HG03575 (cell line): ENCODE measurements around the gene TNPO2.
"Not testable (repeated sequence)": the region's sequence is repeated elsewhere in the genome, so short reads cannot be mapped to it uniquely, and the experiment has no call there.

Source experiments
- ATAC-seq: cut with Tn5 transposase; IDR thresholded peaks from one replicate; pipeline ENCODE4 v1.9.1; 2021; ENCODE audit not compliant: unreplicated experiment, insufficient number of reproducible peaks, low FRiP score; ENCODE audit errors: extremely low read depth

TNPO2 gene

DNA sequence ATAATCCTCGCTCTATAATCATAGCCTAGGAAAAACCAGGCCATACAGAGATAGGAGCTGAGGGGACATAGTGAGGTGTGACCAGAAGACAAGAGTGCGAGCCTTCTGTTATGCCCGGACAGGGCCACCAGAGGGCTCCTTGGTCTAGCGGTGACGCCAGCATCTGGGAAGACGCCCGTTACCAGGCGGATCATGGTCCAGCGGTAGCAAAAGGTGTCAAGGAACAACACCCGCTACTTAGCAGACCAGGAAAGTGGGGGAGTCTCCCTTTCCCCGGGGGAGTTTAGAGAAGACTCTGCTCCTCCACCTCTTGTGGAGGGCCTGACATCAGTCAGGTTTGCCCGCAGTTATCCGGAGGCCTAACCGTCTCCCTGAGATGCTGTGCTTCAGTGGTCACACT, 11.7 kb downstream of the TNPO2 start:
- ATAC-seq: not testable (repeated sequence)

DNA sequence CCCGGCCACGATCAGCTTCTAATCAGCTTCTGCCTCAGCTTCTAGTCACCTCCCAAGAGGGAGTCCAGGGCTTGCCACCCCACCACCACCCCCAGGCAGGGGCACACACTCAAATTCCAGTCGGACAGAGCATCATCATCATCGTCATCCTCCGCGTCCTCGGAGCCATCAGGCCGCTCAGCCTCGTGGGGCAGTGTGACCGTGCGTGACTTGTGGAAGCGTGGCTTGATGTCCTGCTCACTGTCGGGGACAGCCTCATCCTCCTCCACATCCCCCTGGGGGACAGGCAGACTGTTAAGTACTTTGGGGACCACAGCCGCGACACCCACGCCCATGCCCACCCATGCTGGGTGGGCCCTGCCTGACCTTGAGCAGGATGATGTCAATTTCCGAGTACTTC, 12.5 kb downstream of the TNPO2 start:
- no peak for ATAC-seq

DNA sequence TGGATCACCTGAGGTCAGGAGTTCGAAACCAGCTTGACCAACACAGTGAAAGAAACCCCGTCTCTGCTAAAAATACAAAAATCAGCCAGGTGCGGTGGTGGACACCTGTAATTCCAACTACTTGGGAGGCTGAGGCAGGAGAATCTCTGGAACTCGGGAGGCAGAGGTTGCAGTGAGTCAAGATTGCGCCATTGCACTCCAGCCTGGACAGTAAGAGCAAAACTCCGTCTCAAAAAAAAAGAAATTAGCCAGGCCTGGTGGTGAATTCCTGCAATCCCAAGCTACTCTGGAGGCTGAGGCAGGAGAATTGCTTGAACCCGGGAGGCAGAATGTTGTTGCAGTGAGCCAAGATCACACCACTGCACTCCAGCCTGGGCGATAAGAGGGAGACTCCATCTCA, 15.1 kb downstream of the TNPO2 start:
- no peak for ATAC-seq

DNA sequence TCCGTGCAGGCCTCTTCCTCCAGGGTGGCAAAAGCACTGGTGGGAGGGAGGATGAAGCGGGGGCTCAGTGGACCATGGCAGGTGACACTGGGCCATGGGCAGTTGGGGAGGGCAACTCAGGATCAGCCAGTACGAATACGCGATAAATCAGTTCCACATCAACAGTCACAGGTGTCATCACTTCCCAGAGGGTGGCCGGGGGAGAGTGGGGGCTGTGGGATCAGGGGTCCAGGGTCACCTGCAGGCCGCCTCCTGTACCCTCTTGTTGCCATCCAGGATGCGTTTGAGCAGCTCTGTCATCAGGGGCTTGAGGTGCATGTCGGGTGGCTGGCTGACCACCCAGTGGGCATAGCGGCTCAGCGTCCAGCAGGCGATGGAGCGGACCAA, 17.4 kb downstream of the TNPO2 start:
- no peak for ATAC-seq

DNA sequence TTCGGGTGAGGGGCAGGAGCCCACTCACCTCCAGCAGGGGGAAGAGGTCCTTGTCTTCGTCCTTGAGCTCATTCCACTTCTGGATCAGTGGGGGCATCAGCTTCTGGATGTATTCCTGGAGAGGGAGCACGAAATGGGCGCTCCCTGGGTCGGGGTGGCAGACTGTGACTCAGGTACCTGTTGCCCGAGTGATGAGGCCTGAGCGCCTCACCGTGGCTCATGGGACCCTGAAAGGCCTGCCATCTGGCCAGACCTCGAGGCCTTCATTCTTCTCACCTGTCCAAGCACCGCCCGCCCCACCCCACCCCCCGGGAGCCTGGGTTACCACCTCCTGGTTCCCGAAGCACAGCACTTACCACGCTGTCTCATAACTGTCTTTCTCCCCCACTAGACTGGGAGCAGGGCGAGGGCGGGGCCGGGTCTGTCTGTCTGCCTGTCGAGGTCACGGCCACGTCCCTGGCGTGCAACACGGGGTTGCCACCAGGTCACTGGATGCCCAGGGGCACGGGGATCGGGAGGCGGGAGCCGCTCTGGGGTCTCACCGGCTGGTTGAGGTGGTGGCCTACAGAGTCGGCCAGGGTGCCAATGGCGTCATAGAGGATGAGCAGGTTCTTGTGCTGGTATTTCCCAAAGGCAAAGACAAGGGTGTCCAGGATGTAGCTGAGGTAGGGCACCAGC, 17.9 kb downstream of the TNPO2 start:
- no peak for ATAC-seq

DNA sequence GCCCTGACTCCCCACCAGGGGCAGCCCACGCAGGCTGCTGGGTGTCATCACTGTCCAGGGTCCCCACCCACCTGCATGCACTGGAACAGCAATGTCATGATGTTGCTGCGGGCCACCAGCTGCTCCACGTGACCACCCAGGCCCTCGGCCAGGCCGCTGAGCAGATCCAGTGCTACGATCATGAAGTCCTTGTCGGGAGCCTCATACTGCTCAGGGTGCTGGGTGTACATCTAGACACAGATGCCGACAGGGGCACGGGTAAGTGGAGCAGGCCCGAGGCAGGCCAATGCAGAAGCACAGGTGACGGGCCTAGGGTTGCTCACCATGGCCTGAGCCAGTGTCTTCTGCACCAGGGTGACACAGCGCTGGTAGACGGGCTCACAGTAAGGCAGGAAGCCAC, 18.6 kb downstream of the TNPO2 start:
- ATAC-seq: no peak

DNA sequence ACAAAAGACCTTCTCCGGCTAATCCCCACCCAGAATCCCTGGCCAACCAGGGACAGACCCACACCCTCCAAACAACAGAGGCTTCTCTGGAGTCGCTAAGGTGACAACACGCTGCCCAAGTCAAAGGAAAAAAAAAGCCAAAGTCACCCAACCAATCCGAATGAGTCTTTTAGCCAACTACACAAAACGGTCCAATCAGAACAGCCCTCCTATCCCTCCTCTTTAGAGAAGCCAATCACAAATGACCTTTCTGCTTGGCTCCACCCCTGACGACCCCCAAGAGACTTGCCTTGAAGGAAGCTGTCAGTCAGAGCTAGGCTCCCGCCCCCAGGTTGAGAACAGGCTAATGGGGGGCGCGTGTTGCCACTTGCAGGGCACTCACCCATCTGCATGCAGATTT, 20.7 kb downstream of the TNPO2 start:
- ATAC-seq: no peak

DNA sequence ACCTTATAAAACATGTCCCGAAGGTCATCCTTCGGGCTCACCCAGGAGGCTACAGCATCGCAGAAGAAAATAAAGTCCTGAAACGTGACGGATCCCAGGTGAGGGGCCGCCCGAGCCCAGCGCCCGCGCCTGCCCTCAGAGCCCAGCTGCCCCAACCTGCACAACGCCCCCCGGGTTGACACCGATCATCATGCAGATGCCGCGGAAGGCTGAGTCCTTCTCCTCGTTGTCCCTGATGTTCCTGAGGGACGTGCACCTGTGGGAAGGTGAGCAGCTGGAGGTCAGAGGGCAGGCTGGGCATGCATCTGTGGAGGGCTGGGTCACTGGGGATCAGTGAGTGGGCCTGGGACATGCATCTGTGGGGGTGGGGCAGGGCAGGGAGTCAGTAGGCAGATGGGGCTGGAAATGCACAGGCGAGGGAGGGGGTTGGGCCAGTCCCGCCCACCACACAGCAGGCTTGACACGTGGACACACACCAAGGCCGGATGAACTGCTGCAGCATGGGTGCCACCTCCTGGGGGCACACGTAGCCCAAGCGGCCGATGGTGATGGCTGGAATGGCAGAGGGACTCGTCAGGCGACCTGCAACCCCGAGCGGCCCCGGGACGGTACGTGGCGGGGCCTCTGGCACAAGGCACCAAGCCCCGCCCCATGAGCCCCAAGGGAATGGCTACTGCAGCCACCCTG, 22.0 kb downstream of the TNPO2 start:
- ATAC-seq: no peak

DNA sequence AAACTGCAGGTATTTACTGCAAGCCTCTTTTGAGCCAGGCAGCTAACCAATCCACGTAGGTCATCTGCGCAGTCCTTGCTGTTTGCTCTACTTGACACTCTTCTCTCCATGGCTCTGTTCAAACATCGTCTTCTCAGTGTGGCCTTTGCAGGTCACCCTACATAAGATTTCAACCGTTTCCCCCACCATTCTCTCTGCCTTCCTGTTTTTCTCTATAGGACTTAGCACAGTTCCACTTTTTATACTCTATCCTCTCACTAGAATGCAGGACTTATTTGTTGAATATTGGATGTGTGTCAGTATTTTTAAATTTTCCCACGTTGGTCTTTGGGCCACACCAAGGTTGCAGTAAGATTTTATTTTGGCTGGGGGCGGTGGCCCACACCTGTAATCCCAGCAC, 25.6 kb downstream of the TNPO2 start:
- no peak for ATAC-seq

DNA sequence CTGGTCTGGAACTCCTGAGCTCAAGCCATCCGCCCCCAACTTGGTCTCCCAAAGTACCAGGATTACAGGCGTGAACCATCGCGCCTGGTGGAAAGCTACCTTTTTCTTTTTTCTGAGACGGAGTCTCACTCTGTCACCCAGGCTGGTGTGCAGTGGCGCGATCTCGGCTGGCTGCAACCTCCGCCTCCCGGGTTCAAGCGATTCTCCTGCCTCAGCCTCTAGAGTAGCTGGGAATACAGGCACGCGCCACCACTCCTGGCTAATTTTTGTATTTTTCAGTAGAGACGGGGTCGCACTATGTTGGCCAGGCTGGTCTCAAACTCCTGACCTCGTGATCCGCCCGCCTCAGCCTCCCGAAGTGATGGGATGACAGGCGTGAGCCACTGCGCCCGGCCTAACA, 26.3 kb downstream of the TNPO2 start:
- ATAC-seq: not testable (repeated sequence)

DNA sequence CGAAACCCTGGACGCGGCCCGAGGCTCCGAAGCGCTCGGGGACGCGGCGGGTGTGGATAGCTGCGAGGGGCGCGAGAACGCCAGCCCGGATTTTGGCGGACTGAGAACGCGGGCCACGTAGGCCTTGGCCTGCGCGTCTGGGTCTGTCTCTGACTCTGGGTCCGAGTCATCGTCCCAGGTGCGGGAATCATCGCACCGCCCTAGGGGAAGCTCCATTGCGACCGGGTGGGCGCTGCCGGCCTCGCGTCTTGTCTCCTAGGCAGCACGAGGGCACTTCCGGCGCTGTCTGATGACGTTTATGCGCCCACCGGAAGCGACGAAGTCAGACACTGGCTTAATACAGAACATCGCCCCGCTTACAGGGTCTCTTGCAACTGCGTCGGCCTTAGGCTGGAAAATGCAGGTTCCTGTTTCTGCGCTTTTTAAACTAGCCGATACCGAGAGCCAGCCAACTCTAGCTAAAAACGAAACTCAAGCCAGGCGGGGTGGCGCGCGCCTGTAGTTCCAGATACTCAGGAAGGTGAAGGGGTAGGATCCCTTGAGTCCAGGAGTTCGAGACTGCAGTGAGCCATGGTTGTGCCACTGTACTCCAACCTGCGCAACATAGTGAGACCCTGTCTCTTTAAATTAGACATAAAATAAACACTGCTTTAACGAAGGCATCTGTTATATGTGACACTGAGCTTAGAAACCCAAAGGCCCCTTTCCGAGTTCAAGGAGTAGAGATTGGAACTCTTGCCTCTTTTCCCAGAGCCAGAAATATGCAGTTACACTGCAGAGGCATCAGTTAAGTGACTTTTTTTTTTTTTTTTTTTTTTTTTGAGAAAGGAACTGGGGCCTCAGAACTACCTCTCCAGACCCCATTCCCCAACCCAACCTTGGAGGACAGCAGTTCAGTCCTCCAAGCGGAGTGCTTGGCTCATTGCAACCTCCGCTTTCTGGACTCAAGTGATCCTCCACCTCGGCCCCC, 27.1 kb downstream of the TNPO2 start, which contains the start of gene FBXW9:
Gene FBXW9 (minus strand): TSS at position 266 of the 970 bp plus-strand sequence. CDS start 50 bp downstream, at position 216.
- no peak for ATAC-seq

DNA sequence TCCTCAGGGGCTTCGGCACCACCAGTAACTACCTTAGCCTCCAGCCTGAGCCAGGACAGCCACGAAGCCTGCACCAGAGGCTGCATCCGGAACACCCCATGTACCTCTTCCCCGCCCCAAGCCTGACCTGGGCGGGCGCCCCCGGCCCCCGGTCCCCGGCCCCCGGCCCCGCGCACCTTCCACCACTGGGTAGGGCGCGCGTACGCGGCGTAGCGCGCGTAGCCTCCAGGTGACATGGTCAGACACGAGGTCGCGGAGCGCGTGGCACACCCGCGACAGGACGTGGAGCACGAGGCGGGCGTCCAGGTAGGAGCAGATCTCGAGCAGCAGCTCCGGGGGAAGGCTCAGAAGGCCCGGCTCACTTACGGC, 27.8 kb downstream of the TNPO2 start:
- no peak for ATAC-seq

DNA sequence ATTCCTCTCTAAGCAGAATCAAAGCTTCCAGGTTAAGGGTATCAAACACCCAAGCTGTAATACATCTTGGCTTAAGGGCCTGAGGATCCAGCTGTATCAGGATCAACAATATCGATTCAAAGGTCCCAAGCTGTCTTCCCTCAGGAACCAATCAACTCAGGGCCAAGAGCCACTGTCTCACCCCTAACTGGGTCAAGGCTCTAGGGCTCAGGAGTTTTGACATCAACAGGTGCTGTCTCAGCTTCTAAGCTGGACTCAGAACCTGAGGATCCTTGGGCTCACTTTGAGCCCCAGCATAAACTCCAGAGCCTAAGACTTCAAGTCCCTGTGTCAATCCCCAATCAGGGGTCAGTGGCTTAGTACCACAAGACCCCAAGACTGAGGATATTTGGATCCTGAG, 28.2 kb downstream of the TNPO2 start:
- no peak for ATAC-seq

DNA sequence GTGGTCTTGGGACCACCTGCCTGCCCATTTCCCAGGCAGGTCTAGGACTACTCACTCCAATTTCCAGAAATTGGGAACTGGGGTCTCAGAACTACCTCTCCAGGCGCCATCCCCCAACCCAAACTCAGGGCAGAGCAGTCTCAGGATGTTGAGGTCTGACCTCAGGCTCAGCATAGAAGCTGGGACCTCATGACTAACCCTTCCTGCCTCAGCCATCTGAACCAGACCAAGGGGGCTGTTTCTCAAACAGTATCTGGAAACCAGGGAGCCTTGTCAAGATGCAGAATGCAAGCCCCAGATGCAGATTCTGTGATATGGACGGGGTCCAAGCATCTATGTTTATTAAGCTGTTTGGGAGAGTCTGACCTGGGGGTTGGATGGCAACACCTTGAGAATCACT, 28.6 kb downstream of the TNPO2 start:
- ATAC-seq: no peak

DNA sequence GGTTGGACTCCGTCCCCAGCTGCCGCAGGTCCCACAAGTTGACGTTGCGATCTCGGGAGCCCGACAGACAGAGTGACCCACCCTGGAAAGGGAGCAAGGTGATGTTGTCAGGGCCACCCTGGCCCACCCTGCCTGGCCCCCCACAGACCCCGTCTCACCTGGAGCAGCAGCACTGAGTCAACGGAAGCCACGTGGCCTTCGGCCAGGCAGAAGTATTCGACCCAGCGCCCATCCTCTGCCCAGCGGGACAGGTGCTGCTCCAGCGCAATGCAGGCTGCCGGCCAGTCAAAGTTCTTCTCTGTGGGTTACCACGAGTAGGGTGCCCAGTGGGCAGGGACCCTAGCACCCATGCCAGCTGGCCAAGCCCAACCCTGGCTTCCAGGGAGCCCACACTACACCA, 29.1 kb downstream of the TNPO2 start:
- no peak for ATAC-seq

DNA sequence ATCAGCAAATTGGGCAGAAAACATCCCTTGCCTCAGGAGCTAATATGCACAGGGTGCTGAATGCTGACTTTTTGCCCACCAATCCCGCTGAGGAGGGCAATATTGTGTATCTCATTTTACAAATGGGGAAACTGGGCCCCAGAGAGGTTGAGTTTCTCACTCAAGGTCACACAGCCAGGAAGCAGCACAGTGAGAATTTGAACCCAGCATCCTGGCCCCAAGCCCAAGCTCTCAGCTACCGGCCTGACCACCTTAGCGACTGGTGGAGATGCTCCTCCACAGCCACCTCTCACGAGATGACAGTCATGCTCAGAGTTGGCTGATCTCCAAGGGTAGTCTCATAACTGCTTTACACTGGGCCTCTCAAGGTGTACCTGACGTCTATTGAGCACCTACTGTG, 30.8 kb downstream of the TNPO2 start:
- ATAC-seq: no peak

DNA sequence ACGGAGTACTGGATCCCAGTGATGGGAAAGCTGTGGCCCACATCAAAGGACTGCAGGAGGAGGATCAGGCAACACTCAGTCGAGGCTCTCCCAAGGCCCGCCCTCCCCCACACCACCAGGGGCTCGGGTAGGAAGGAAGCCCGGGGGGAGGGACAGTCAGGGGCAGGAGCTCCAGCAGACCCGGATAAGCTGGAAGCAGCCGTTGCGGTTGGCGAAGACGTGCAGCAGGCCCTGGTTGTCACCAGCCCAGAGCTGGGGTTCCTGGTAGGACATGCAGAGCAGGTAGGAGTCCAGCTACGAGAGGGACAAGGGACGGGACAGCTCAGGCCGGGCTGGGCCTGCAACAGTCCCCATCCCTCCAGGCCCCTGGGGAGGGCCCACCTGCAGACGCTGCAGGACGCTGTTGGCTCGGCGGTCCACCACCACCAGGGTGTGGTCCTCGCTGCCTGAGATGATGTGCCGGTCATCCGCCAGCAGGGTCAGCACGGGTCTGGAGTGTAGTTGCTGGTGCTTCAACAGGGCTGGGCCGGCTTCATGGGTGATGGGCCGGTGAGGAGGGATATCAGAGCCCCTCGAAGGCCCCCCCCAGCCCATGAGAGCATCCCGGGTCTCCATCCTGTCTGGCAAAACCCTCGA, 34.0 kb downstream of the TNPO2 start:
- ATAC-seq: no peak

DNA sequence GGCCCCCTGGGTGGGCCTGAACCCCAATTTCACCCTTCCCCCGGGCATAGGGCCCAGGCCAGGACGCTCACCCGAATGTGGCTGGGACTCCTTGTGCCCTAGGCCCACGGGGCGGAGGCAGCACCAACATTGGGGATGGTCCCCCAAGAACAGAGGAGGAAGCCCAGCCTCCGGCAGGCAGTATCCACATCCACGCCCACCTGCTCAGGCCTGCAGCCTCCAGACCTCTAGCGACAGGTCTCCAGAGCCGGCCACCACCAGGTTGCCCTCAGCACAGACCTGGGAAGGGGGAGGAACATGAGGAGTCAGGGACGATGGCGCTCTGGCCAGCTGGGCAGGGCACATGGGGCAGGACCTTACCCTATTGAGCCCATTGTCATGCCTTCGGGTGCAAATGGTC, 34.7 kb downstream of the TNPO2 start:
- no peak for ATAC-seq

DNA sequence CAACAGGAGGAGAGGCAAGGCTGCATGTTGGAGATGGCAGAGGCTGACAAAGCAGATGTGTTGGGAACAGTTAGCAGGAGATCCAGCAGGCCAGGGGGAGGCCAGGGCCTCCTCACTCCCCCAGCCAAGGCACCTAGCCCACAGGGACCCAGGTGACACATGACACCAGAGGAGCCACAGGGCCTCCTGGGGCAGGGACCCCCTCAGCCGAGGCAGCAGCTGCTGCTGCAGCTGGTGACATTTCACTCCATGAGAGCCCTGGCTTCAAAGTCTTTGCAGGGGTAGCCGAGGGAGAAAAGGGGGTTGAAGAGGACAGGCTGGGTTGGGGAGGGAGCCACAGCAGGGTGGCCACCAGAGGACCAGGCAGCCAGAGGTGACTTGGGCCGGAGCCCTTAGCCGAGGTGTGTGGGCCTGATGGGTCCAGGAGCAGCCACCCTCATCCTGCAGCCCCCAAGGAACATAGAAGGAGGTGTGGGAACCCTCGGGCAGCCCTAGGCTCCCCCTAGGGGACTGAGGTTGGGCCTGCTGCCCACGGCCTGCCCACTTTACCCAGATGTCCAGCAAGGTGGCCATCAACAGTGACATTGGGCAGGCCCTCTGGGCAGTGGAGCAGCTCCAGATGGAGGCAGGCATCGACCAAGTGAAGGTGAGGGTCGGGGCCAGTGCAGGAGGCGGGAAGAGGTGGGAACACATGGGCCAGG, 36.1 kb downstream of the TNPO2 start, which contains the start of gene GNG14:
Gene GNG14 (plus strand): TSS at position 503 of the 701 bp plus-strand sequence. CDS start 51 bp downstream, at position 554.
- ATAC-seq: no peak
